Kidney (tissue), 22 donors: ENCODE data around the gene TRIM71. TPM values are rescaled to one million over a fixed set of nuclear protein-coding genes. Genes with fewer than 3 reads are reported as not detected.

Experiments
- DNase-seq, 5 donors: peaks; one replicate each; pipeline ENCODE4 v3.0.0-alpha.2; 2013 to 2020
- FAIRE-seq: peaks from 2 replicates; lab custom pipeline; 2012; peaks lifted over from hg19 to GRCh38; lab: Jason Lieb, UNC
- H3K27ac ChIP-seq, 2 donors: one replicate each; pipeline ENCODE4 v1.7.0; 2013; ENCODE audit warnings: low read depth in 2 of 2, low read length in 2 of 2, inconsistent platforms in 1 of 2
- H3K27me3 ChIP-seq: one replicate; pipeline ENCODE4 v1.7.1; 2013; ENCODE audit warnings: low read length, inconsistent platforms; ENCODE audit not compliant: control insufficient read depth, insufficient read depth
- H3K36me3 ChIP-seq, 3 donors: one replicate each; pipeline versions ENCODE4 v1.7.0 to v1.7.1; 2013; ENCODE audit warnings: low read length in 3 of 3, control low read depth in 1 of 3, inconsistent platforms in 1 of 3; ENCODE audit not compliant: insufficient read depth in 3 of 3, control insufficient read depth in 2 of 3
- H3K4me1 ChIP-seq, 3 donors: one replicate each; pipeline versions ENCODE4 v1.7.0 to v1.7.1; 2013; ENCODE audit warnings: low read length in 3 of 3, inconsistent platforms in 1 of 3, low read depth in 1 of 3; ENCODE audit not compliant: control insufficient read depth in 2 of 3, insufficient read depth in 2 of 3
- H3K4me3 ChIP-seq, 3 donors: one replicate each; pipeline versions ENCODE4 v1.7.0 to v1.8.1; 2013; ENCODE audit warnings: low read length in 3 of 3, control low read depth in 1 of 3, inconsistent platforms in 1 of 3
- H3K9ac ChIP-seq, 3 donors: one replicate each; pipeline versions ENCODE4 v1.7.0 to v1.7.1; 2013; ENCODE audit warnings: low read length in 3 of 3, control low read depth in 1 of 3, inconsistent platforms in 1 of 3
- H3K9me3 ChIP-seq, 3 donors: one replicate each; pipeline versions ENCODE4 v1.7.0 to v1.7.1; 2013; ENCODE audit warnings: low read length in 3 of 3, control low read depth in 1 of 3, inconsistent platforms in 1 of 3; ENCODE audit not compliant: control insufficient read depth in 2 of 3, insufficient read depth in 1 of 3
- intact Hi-C: fragments of 100-400 bp; cut with DNase I; formaldehyde crosslinking; loops from one replicate; pipeline ENCODE4 v1.11.1; 2022
- long read RNA-seq, 10 donors: library from polyadenylated mRNA in 1 of 10; unstranded in 1 of 10; transcript quantifications; one replicate each; pipeline ENCODE4 v2.0.0 and lab custom pipeline, GENCODE V29; 2021 to 2026
- polyA plus RNA-seq: library from polyadenylated mRNA; stranded (reverse); fragments of 350-450 nt; fragmentation: Illumina TruSeq; extraction: RNeasy Lipid Tissue Mini Kit (QIAGEN cat#74804); gene quantifications from one replicate; pipeline ENCODE4 v1.2.3, GENCODE V29; 2014; ENCODE audit warnings: low read depth, low replicate concordance; ENCODE audit not compliant: insufficient read depth
- total RNA-seq: library from RNA; stranded (reverse); fragmentation: NEBNext Ultra II Directional; extraction: Animal tissue kit (Norgen Biotek cat#: 25700); gene quantifications from one replicate; pipeline ENCODE4 v1.2.1, GENCODE V29; 2021
- TF ChIP-seq, protein P1 (sequence below): IDR thresholded peaks from 3 replicates; pipeline ENCODE4 v1.5.1; 2012; ENCODE audit warnings: mild to moderate bottlenecking, moderate library complexity, borderline replicate concordance; ENCODE audit not compliant: insufficient read depth; ENCODE audit errors: extremely low read depth
- donor health status: control.
- donor health status: control.
- donor health status: control.
- donor health status: control.
- donor health status: control.
- donor health status: DM: yes; HTN: yes; CAD: no.
- donor health status: Normal renal cell carcinoma (clear cell type).

TRIM71 gene
- total RNA-seq (1.2 TPM), polyA plus RNA-seq (0.92 TPM)
- long read RNA-seq, donor 1, full-length matches to known transcripts: 1 of 1 reads
- long read RNA-seq, donor 1, partial matches to known transcripts: 0 of 1 reads
- long read RNA-seq, donor 1, other reads (novel, unspliced or antisense): 0 of 1 reads
- long read RNA-seq, donor 2, full-length matches to known transcripts: 1 of 1 reads
- long read RNA-seq, donor 2, partial matches to known transcripts: 0 of 1 reads
- long read RNA-seq, donor 2, other reads (novel, unspliced or antisense): 0 of 1 reads
- long read RNA-seq, donor 3: 0 reads
- long read RNA-seq, donor 4, full-length matches to known transcripts: 1 of 1 reads
- long read RNA-seq, donor 4, partial matches to known transcripts: 0 of 1 reads
- long read RNA-seq, donor 4, other reads (novel, unspliced or antisense): 0 of 1 reads
- long read RNA-seq, donor 5: 0 reads
- long read RNA-seq, donor 6: 0 reads
- long read RNA-seq, donor 7: 0 reads
- long read RNA-seq, donor 8, full-length matches to known transcripts: 1 of 1 reads
- long read RNA-seq, donor 8, partial matches to known transcripts: 0 of 1 reads
- long read RNA-seq, donor 8, other reads (novel, unspliced or antisense): 0 of 1 reads
- long read RNA-seq, donor 9: 0 reads
- long read RNA-seq, donor 10: 0 reads

DNA sequence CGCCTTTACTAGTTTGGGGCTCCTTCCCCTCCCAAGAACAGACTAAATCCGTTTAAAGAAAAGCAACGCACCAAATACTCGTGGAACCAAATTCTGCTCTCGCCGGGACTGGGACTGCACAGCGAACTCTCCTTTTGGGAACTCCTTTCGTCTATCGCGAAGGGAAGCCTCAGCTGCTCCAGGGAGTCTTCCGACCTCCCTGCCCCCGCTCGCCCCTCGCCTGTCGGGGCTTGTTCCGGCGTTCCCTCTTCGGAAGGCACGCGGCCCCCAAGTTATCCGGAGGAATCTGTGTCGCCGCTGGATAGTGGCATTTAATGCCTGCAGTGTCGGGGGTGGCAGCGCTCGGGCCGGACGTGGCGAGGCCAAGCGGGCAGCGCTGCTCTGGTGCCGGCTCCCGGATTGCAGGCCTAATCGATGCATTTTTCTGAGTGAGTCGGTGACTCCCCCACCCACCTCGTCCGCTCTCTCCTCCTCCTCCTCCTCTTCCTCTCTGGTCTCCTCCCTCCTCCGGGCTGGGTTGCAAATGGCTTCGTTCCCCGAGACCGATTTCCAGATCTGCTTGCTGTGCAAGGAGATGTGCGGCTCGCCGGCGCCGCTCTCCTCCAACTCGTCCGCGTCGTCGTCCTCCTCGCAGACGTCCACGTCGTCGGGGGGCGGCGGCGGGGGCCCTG lies at the start of gene TRIM71:
Gene TRIM71 (plus strand): TSS at position 440 of the 671 bp plus-strand sequence. CDS start 84 bp downstream, at position 524.
- intact Hi-C loops: no loop called here
- peak within 1 kb of the TSS; percentile 55 to 63 (median 61) for H3K4me3 ChIP-seq
- peaks cover 0 to 12% (median 0%) of the 10 kb centered on the region in 3 donors for H3K4me1 ChIP-seq
- peak within 1 kb of the TSS; percentile 52 to 63 for H3K27ac ChIP-seq
- TF ChIP-seq, protein P1, sequence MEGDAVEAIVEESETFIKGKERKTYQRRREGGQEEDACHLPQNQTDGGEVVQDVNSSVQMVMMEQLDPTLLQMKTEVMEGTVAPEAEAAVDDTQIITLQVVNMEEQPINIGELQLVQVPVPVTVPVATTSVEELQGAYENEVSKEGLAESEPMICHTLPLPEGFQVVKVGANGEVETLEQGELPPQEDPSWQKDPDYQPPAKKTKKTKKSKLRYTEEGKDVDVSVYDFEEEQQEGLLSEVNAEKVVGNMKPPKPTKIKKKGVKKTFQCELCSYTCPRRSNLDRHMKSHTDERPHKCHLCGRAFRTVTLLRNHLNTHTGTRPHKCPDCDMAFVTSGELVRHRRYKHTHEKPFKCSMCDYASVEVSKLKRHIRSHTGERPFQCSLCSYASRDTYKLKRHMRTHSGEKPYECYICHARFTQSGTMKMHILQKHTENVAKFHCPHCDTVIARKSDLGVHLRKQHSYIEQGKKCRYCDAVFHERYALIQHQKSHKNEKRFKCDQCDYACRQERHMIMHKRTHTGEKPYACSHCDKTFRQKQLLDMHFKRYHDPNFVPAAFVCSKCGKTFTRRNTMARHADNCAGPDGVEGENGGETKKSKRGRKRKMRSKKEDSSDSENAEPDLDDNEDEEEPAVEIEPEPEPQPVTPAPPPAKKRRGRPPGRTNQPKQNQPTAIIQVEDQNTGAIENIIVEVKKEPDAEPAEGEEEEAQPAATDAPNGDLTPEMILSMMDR: no peak
- no peak for FAIRE-seq
- peak in 4 of 5 donors; percentile 47 to 80 (median 58) for DNase-seq
- no peaks in the 10 kb centered on the region for H3K36me3 ChIP-seq
- peak within 1 kb of the TSS in 2 of 3 donors; percentile 33 to 44 for H3K9ac ChIP-seq
- H3K27me3 ChIP-seq: peaks cover 35% of the 10 kb centered on the region
- no peaks in the 10 kb centered on the region for H3K9me3 ChIP-seq

DNA sequence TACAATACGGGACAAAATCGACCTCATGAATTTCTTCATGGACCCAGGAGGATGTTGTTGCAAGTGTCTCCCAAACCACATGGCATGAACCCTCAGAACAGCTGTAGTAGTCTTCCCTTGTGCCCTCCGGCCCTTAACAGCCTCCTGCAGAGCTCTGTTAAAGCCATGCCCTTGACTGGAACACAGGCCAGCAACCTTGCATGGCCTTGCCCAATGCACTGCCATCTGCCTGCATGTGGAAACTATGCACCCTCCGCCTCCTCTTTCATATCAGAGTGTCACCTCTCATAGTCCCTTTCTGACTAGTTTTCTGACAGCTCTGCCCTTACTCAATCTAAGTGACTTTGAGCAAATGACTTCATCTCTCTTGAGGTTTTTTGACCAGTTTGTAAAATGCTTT lies 39.4 kb upstream of the TRIM71 start:
- Histone ChIP-seq H3K9me3 (no peaks in the 10 kb centered on the region), H3K4me1 (peaks cover 0 to 4% (median 0%) of the 10 kb centered on the region in 3 donors), H3K36me3 (no peaks in the 10 kb centered on the region), H3K27me3 (no peaks in the 10 kb centered on the region), H3K9ac (no peak overlapping the region), H3K27ac (no peak overlapping the region), H3K4me3 (no peak overlapping the region)
- DNase-seq (no peak), FAIRE-seq (no peak)
- intact Hi-C loops: no loop called here
- TF ChIP-seq, protein P1: no peak

DNA sequence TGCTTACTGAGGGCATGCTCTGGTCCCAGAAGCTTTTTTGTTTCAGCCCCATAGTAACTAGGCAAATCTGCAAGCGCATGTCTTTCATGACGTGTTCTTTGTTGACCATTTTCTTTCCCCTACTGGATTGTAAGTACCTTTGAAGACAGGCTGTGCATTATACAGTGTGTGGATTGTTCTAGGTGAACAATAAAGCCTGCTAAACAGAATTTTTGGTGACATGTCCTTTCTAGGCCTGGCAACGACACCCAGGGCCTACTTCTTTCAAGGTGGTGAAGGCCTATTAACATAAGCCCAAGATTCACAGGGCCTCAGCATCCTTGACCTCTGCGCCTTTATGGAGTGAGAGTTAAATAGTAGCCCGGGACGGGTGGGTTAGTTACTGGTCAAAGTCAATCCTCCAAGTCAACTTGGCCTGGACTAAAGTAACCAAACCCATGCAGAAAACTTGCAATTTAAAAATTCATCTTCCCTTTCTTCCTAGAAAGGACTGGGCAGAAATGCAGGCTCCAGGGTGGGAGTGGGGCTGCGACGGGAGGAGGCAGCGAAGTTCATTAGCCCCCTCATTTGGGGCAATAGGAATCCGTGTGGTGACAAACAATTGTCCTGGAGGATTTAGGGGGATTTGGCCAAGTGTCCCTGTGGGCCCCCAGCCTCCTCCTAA lies 37.6 kb upstream of the TRIM71 start:
- TF ChIP-seq, protein P1: no peak
- FAIRE-seq (no peak), DNase-seq (peak in 2 of 5 donors; percentile 9 to 17)
- intact Hi-C loops: no loop called here
- Histone ChIP-seq H3K9ac (no peak overlapping the region), H3K27me3 (no peaks in the 10 kb centered on the region), H3K27ac (no peak overlapping the region), H3K36me3 (no peaks in the 10 kb centered on the region), H3K4me3 (peak overlapping the region; percentile 26 to 86 (median 37)), H3K9me3 (no peaks in the 10 kb centered on the region), H3K4me1 (peaks cover 0 to 4% (median 0%) of the 10 kb centered on the region in 3 donors)
